EL (cell line): ENCODE data around the gene FRMPD3.
"Not testable (repeated sequence)": the region's sequence is repeated elsewhere in the genome, so short reads cannot be mapped to it uniquely, and the experiment has no call there.

ENCODE experiments used
- DNase-seq: peaks from one replicate; pipeline ENCODE4 v3.0.0-alpha.2; 2016

FRMPD3 gene

GRCh38 chrX:107448998-107449835, at the start of gene FRMPD3:
FRMPD3 (plus strand) TSS chrX:107449652; CDS start chrX:107526589, 76,937 bp downstream.
- DNase-seq = peak; percentile 2

GRCh38 chrX:107420571-107420970, 28.9 kb upstream of the FRMPD3 start:
- no peak for DNase-seq

GRCh38 chrX:107421337-107421861, 28.1 kb upstream of the FRMPD3 start:
- DNase-seq = no peak

DNA sequence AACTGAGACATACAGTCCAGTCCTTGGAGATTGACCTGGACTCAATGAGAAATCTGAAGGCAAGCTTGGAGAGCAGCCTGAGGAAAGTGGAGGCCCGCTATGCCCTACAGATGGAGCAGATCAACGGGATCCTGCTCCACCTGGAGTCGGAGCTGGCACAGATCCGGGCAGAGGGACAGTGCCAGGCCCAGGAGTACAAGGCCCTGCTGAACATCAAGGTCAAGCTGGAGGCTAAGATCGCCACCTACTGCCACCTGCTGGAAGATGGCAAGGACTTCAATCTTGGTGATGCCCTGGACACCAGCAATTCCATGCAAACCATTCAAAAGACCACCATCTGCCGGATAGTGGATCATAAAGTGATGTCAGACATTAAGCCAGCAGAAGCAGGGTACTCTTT, 20.4 kb upstream of the FRMPD3 start:
- peak; percentile 17 for DNase-seq

DNA sequence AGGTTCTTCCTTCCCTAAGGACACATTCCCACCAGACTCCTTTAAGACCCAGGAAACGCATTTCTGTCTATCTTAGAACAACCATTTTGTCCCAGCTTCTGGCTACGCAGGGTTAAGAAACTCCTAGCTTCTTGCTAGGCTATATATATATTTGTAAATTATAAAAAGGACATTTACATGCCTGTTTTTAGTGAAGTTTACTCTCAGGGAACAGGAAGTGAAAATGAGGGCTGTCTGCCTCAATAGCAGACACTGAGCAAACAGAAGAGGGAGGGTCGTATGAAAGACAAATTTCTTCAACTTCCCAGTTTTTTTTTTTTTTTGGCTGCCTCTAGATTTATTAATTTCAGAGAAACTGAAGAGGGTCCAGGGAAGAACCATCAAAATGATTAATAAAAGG, 9.3 kb upstream of the FRMPD3 start:
- no peak for DNase-seq

DNA sequence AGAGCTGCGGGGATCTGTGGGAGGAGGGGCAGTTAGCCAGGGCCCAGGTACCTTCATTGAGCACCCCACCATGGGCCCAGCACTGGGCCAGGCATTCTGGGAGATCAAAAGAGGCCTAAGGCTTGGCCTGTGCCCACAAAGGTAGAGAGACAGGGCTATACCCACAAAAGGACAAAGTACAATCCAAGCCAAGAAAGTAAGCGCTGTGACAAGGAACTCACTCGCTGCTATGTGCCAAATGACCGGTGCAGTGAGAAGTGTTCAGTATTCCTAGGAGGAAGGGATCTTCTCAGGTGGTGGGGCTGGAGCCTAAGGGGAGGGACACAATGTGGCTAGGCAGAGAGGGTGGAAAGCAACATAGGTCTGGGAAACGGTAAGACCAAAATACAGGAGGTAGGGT, 8.8 kb upstream of the FRMPD3 start:
- DNase-seq = no peak

DNA sequence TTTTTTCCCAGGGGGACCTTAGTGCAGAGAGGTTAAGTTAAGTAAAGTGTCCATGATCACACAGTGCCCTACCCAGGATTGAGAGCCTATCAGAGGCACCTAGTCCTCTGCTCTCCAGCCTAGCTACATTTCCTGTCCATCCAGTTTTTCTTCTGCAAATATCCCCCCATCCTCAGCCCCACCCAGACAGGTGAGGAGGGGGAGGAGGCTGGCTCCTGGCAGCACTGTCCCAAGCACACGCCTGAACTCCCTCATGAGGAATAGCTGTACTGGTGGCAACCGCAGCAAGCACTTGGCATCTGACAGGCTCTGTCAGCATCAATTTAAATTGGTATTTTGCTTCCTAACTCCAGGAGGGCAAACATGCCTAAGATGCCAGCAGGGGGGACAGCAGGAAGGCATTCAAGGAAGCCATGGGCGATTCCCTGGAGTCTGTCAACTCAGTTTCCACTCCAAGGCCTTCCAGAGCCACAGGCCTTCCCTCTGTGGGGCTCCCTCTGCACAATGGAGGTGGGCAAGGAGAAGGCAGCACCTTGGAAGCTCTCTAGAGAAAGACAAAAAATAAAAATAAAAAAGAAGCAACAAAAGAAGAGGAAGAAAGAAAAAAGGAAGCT, 6.4 kb upstream of the FRMPD3 start:
- DNase-seq = no peak

GRCh38 chrX:107445146-107445545, 4.3 kb upstream of the FRMPD3 start:
- no peak for DNase-seq

DNA sequence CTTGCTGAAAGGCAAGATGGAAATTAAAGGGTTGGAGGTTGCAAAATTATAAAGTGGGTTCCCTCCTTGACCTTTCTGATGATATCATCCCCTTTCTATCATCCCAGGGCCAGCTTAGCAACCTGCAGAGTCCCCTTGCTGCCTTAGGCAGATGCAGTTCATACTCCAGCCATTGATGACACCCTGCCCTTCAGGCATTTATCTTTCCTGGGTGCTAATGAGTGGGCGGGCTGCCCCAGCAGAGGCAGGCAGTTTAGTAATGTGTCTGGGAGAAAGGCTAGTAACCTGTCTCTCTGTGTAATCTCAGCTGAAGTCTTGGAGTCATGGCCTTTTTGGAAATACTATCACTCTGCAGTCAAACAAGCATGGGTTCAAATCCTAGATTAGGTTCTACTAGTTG, 3.8 kb upstream of the FRMPD3 start:
- DNase-seq = no peak

DNA sequence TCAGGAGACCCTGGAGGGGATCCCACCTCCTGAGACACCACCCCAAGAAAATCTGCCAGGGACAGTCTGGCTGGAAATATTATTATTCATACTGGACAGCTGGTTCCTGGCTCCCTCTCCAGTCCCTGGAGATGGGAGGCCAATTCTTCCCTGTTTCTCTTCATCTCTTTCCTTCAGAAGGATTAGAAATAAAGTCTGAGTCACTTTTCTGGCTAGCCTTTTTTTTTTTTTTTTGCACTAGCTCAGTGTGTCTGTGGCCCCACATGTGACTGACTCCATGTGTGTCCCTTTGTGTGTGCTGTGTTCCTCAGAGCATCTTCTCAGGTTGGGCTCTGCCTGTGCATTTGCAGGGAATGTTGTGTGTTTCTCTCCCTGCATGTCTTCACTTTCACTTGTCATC, 1.8 kb upstream of the FRMPD3 start:
- DNase-seq = no peak

GRCh38 chrX:107448625-107448997, 841 bp upstream of the FRMPD3 start:
- DNase-seq = no peak

GRCh38 chrX:107450823-107451509, 1.5 kb downstream of the FRMPD3 start:
- DNase-seq = peak; percentile 0

GRCh38 chrX:107451731-107452130, 2.3 kb downstream of the FRMPD3 start:
- no peak for DNase-seq

- no peak for DNase-seq
Observed at GRCh38 chrX:107452581-107452980, 3.1 kb downstream of the FRMPD3 start.

DNA sequence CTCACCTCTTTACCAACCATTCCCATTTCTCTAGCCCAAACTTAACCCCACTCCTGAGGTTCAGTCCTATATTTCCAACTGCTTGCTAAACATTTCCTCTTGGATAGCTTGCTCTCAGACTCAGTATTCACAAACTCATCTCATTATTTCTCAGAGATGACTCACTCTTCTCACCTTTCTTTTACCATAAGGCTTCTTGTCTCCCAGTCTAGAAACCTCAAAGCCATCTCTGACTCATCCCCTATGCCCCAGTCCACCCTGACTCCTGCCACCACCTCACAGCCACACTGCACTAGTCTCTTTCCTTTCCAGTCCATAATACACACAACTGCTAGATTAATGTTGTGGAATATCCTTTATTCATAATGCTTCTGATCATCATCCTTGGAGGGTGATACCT, 4.8 kb downstream of the FRMPD3 start:
- peak; percentile 6 for DNase-seq

DNA sequence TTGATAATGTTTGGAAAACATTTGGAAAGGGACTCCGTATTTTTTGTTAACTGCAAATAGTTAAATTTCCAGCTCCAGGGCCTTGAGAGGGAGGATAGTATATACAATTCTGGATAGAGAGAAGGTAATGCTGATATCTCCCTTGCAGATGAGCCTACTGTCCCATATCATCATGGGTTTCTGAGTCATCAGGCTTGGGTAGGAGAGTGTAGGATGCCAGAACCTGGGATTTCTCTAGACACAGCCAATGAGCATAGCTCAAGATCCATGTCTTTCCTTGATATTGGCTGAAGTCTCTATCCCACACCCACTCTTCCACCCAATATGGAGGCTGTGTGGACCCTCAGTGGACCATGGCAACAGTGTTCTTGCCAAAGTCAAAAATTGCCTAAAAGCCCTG, 7.8 kb downstream of the FRMPD3 start:
- no peak for DNase-seq

DNA sequence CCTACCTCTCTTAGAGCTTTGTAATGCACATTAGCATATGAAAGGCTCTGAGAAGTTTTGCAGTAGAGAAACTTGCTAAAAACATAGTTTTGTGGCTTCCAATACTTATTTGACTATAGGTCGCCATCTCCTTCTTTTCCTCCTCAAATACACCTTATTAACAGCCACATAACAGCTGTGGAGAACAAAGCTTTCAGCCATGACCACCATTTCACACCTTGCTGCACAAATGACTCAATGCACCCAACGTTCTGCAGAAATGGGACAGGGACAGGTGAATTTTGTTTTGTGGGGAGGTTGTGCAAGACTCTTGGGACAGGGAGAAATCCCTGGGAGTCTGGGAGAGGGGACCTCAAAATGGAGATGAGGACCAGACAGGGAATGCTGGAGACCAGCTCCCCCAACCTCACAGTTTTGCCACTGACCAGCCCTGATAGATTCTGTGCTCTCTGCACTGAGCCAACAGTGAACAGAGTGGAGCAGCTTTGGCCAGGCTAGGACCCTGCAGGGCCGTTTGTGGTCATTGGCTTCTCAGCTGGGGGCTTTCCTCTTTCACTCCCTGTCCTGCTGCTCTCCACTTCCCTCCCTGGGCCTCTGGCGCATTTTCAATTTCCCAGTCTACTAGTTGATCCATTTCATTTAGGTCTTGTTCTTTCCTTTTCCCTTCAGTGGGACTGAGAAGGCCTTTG, 16.6 kb downstream of the FRMPD3 start:
- DNase-seq = no peak

- no peak for DNase-seq
Observed at GRCh38 chrX:107467271-107467670, 17.8 kb downstream of the FRMPD3 start.

DNA sequence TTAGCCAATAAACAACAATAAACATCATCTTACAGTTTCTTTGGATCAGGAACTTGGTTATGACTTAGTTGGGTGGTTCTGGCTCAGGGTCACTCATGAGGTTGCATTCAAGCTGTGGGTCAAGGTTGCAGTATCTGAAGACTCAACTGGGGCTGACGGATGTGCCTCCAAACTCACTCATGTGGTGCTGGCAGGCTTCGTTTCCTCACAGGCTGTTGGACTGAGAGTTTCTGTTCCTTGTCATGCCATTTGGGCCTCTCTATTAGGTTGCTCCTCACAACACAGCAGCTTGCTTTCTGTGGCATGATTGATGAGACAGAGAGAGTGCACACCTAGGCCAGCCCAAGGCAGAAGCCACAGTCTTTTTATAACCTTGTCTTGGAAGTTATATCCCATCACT, 20.7 kb downstream of the FRMPD3 start:
- no peak for DNase-seq

DNA sequence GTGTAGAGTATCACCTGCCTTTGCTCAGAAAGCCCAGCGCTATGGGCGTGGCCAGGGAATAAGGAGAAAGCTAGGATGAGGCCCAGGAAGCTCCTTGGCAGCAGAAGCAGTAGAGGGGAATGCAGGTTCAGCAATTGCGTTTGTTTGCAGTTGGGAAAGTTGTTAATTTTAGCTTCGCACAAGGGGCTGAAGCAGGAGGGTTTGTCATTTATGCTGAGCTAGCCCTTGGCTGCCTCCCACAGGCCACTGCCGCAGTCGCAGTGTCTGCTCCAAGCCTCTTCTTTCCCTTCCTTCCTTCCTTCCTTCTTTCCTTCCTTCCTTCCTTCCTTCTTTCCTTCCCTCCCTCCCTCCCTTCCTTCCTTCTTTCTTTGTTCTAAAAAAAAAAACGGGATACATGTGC, 21.5 kb downstream of the FRMPD3 start:
- DNase-seq = no peak

- not testable (repeated sequence) for DNase-seq
Observed at GRCh38 chrX:107471420-107471819, 22.0 kb downstream of the FRMPD3 start.

DNA sequence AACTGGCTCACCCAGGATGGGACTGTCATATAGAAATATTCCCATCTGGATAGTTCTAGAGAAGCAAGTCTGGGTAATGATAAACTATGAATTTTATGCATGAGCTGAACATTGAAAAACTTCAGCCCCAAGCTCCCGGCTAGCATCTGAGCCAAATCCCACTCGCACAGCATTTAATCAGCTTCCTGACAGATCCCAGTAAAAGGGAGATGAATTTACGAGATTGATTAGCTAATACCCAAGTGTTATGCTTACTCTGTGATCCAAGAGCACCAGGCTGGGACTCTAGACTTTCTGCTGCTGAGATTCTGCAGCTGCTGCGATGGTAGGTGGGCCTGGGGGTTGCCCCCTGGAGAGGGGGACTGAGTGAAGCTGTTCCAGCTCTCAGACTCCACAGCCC, 28.0 kb downstream of the FRMPD3 start:
- no peak for DNase-seq

- DNase-seq = no peak
Observed at GRCh38 chrX:107480272-107480671, 30.8 kb downstream of the FRMPD3 start.
